ENCODE results near the gene SNX18.

Gene SNX18

GRCh38 chr5:54518818-54519508, 1.4 kb downstream of the SNX18 start:
- no peak for DNase-seq (ENCODE audit: low read depth)
- TF ChIP-seq CTCF (IDR thresholded peaks at IDR 0.05; ENCODE audit: low read depth, low read length, missing control alignments), result no peak
- in situ Hi-C loops (cut with HindIII; ENCODE audit: low sequenced_read_pairs), result loop anchor here (5.0 kb wide), 1 partner anchor 353 kb away; no protein-coding TSS in a partner anchor
- H3K4me3 ChIP-seq (ENCODE audit: low read depth, low read length), result peak overlapping the region; percentile 53

- H3K4me3 ChIP-seq (ENCODE audit: low read depth, low read length), result peak overlapping the region; percentile 53
- no peak for TF ChIP-seq CTCF (IDR thresholded peaks at IDR 0.05; ENCODE audit: low read depth, low read length, missing control alignments)
- in situ Hi-C loops (cut with HindIII; ENCODE audit: low sequenced_read_pairs), result loop anchor here (5.0 kb wide), 1 partner anchor 353 kb away; no protein-coding TSS in a partner anchor
- DNase-seq (ENCODE audit: low read depth), result no peak
Measured at GRCh38 chr5:54519509-54519876, 1.9 kb downstream of the SNX18 start.

GRCh38 chr5:54520438-54520846, 2.9 kb downstream of the SNX18 start:
- H3K4me3 ChIP-seq (ENCODE audit: low read depth, low read length), result peak overlapping the region; percentile 53
- no peak for TF ChIP-seq CTCF (IDR thresholded peaks at IDR 0.05; ENCODE audit: low read depth, low read length, missing control alignments)
- no peak for DNase-seq (ENCODE audit: low read depth)
- in situ Hi-C loops (cut with HindIII; ENCODE audit: low sequenced_read_pairs), result no loop called here

GRCh38 chr5:54520940-54521339, 3.4 kb downstream of the SNX18 start:
- peak overlapping the region; percentile 53 for H3K4me3 ChIP-seq (ENCODE audit: low read depth, low read length)
- in situ Hi-C loops (cut with HindIII; ENCODE audit: low sequenced_read_pairs), result no loop called here
- TF ChIP-seq CTCF (IDR thresholded peaks at IDR 0.05; ENCODE audit: low read depth, low read length, missing control alignments), result no peak
- DNase-seq (ENCODE audit: low read depth), result no peak

GRCh38 chr5:54521856-54522479, 4.4 kb downstream of the SNX18 start:
- no peak for TF ChIP-seq CTCF (IDR thresholded peaks at IDR 0.05; ENCODE audit: low read depth, low read length, missing control alignments)
- in situ Hi-C loops (cut with HindIII; ENCODE audit: low sequenced_read_pairs), result no loop called here
- peak overlapping the region; percentile 53 for H3K4me3 ChIP-seq (ENCODE audit: low read depth, low read length)
- DNase-seq (ENCODE audit: low read depth), result no peak

- in situ Hi-C loops (cut with HindIII; ENCODE audit: low sequenced_read_pairs), result no loop called here
- no peak for TF ChIP-seq CTCF (IDR thresholded peaks at IDR 0.05; ENCODE audit: low read depth, low read length, missing control alignments)
- DNase-seq (ENCODE audit: low read depth), result no peak
- H3K4me3 ChIP-seq (ENCODE audit: low read depth, low read length), result peak overlapping the region; percentile 10
Measured at GRCh38 chr5:54523534-54523933, 6.0 kb downstream of the SNX18 start.

Data from astrocyte of the cerebellum (primary cell).